Activated CD8-positive, alpha-beta memory T cell treated with anti-CD3 and anti-CD28 coated beads for 36 hours (primary cell): Measurements from ENCODE around the gene CFHR2. TPM values are rescaled to one million over a fixed set of nuclear protein-coding genes. Genes with fewer than 3 reads are reported as not detected.
"Not testable (repeated sequence)": the region's sequence is repeated elsewhere in the genome, so short reads cannot be mapped to it uniquely, and the experiment has no call there.

Source experiments
- CTCF ChIA-PET: fragments of 350-600 bp; sonication (Branson Sonifier 250); formaldehyde crosslinking; loops from one replicate; lab custom pipeline; 2021; ENCODE audit warnings: antibody characterized with exemption; lab: Charles Lee
- POLR2A ChIA-PET: fragments of 350-600 bp; sonication (Branson Sonifier 250); formaldehyde crosslinking; loops from one replicate; lab custom pipeline; 2021; ENCODE audit warnings: antibody characterized with exemption; lab: Charles Lee
- total RNA-seq, 2 experiments: library from RNA; stranded (reverse); gene quantifications; one replicate each; pipeline ENCODE4 v1.2.3, GENCODE V29; 2021

Gene CFHR2
- total RNA-seq: not detected

- POLR2A ChIA-PET, CTCF ChIA-PET: not testable (repeated sequence)
Measured at GRCh38 chr1:196943568-196943967, at the start of gene CFHR2. Gene CFHR2 (plus strand): TSS chr1:196943738. CDS start chr1:196943881, 143 bp downstream.

GRCh38 chr1:196896355-196896754, 47.2 kb upstream of the CFHR2 start:
- CTCF ChIA-PET: no interaction called here

DNA sequence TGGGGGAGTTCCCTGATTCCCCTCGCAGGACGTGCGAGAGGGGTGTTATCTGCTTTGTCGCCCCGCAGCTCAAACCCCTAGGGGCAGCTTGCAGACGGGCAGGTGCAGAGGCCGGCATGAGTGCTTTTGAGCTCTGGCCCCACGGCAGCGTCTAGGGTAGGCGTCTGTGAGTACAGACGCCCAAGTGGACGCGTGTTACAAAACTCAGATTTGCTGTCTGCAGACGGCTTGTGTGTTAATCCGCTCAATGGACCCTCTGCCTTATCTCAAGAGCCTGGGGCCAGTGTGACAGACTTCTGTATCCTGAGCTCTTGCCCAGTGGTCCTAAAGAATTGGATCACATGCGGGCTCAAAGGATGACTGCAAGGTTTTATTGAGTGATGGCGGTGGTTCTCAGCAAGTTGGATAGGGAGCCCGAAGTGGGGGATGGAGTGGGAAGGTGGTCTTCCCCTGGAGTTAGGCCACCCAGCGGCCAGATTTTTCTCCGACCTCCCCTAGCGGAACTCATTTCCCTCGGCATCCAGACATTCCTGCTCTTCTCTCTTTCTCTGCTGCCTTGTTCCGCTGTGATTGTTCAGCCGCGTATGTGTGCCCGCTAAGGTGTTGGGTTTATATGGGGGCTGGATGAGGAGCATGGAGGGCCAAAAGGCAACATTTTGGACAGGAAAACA, 46.2 kb upstream of the CFHR2 start:
- ChIA-PET POLR2A (no interaction called here), CTCF (no interaction called here)

More at GRCh38 chr1:196896355-196896754, 47.2 kb upstream of the CFHR2 start:
- POLR2A ChIA-PET: no interaction called here

DNA sequence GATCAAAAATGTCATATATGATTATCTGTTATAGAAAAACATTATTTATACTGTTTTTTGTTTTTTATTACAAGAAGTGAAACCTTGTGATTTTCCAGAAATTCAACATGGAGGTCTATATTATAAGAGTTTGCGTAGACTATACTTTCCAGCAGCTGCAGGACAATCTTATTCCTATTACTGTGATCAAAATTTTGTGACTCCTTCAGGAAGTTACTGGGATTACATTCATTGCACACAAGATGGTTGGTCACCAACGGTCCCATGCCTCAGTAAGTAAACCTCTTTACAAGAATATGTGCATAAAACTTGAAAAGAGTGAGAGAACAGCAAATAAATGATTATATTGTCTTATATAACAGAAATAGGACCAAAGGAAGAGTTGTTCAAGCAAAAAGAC, 41.2 kb upstream of the CFHR2 start:
- ChIA-PET POLR2A (no interaction called here), CTCF (no interaction called here)

- ChIA-PET POLR2A (no interaction called here), CTCF (no interaction called here)
Measured at GRCh38 chr1:196910215-196910614, 33.3 kb upstream of the CFHR2 start.

DNA sequence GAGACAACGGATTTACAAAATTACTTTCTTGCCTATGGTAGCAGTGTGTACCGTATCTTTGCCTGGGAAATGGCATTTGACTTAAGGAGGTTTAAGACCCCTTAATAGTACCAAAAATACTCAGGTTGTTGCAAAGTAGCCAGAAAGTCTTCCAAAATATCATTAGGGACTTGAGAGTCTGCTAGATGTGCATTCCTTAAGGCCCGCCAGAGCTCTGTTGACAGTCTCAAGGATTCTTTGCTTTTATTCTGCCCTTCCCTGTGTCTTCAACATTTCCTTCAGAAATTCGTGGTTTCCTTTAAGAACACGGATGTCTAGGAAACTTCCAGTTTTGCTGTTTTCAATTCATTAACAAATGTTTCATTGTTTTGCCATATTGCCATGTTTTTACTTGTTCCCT, 31.3 kb upstream of the CFHR2 start:
- CTCF ChIA-PET, POLR2A ChIA-PET: not testable (repeated sequence)

DNA sequence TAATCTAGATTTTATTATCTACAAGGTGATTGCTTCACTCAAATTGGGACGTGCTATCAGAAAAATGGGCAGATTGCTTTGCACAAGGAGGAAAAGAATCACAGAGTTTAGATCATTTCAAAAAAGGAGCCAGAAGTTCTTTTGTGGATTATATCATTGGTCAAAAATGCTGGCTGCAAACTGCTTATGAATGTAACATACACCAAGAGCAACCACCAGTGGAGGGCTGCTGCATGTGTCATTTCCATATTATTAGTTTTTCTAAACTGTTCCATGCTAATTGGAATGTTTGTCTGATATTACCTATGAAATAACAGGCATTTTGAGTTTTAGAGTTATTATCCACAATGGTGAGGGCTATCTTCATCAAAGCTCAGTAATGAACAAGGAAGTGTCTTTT, 16.7 kb upstream of the CFHR2 start:
- POLR2A ChIA-PET, CTCF ChIA-PET: not testable (repeated sequence)

DNA sequence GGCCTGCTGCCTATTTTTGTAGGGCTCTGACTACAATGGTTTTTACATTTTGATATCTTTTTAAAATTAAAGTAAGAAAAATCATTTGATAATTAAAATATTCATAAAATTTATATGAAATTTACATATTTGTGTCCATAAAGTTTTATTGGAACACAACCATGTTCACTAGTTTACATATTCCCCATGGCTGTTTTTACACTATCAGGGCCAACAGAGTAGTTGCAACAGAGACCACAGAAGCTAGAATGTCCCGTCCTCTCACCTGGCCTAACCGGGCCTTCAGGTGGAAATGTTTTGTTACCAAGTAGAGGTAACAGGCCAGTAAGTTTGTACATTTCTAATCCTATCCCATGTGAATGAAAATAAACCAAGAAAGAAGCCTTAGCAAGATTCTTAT, 10.7 kb upstream of the CFHR2 start:
- POLR2A ChIA-PET: not testable (repeated sequence)

GRCh38 chr1:196933531-196934189, 9.9 kb upstream of the CFHR2 start:
- ChIA-PET POLR2A (no interaction called here), CTCF (no interaction called here)

More for the DNA sequence above, 10.7 kb upstream of the CFHR2 start:
- CTCF ChIA-PET: not testable (repeated sequence)

DNA sequence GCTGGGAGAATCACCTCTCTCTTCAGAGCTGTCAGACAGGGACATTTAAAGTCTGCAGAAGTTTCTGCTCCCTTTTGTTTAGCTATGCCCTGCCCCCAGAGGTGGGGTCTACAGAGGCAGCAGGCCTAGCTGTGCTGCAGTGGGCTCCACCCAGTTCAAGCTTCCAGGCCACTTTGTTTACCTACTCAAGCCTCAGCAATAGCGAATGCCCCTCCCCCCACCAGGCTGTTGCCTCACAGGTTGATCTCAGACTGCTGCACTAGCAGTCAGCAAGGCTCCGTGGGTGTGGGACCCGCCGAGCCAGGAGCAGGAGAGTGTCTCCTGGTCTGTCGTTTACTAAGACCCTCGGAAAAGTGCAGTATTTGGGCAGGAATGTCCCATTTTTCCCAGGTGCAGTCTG, 2.1 kb upstream of the CFHR2 start:
- CTCF ChIA-PET, POLR2A ChIA-PET: not testable (repeated sequence)

- POLR2A ChIA-PET: no interaction called here
- CTCF ChIA-PET: no interaction called here
Measured at GRCh38 chr1:196951711-196952394, 8.3 kb downstream of the CFHR2 start.

DNA sequence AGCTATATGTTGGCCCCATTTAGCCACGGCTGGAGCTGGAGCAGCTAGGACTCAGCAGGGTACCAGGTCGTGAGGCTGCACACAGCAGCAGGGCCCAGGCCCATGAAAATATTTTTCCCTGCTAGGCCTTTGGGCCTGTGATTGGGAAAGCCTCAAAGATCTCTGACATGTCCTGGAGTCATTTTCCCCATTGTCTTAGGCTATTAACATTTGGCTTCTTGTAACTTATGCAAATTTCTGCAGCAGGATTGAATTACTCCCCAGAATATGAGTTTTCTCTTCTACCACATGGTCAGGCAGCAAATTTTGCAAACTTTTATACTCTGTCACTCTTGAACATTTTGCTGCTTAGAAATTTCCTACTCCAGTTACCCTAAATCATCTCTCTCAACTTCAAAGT, 11.2 kb downstream of the CFHR2 start:
- ChIA-PET POLR2A (no interaction called here), CTCF (no interaction called here)

- CTCF ChIA-PET: no interaction called here
- POLR2A ChIA-PET: no interaction called here
Measured at GRCh38 chr1:196955926-196956325, 12.4 kb downstream of the CFHR2 start.

GRCh38 chr1:196960854-196961253, 17.3 kb downstream of the CFHR2 start:
- POLR2A ChIA-PET: no interaction called here
- CTCF ChIA-PET: no interaction called here

DNA sequence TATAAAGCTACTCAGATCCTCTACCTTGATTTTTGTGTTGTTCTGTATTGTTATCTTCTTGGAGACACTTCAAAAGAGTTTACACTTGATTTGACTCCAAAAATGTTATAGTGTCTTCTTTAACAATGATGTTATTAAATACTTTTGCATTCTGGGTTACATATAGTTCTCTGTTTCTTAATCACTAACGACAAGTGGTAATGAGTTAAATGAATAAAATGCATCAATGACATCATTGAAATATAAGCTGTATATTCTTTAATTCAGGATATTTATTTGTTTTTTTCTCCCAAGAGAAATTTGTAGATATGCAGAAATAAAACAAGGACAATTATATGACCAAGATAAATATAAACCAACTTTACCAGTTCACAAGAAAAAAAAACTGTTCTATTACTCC, 26.6 kb downstream of the CFHR2 start:
- ChIA-PET POLR2A (no interaction called here), CTCF (no interaction called here)

- POLR2A ChIA-PET: no interaction called here
Measured at GRCh38 chr1:196976278-196976677, 32.7 kb downstream of the CFHR2 start.

DNA sequence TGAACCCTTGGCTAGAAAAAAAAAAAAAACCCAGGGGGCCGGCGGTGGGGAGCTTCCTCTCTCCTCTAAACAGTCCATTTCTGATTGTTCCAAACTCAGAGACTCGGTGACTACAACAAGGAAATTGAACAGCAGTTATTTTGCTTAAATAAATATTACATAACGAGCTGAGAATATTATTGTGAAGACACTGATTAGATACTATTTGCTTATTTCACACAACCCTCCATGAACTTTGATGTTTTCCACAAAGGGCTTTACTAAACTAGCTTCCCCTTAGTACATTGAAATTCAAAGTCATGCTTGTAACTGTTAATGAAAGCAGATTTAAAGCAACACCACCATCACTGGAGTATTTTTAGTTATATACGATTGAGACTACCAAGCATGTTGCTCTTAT, 33.7 kb downstream of the CFHR2 start, which contains the start of gene CFHR5:
CFHR5 (plus strand) TSS at position 279 of the 400 bp plus-strand sequence; CDS start at position 388, 109 bp downstream.
- CTCF ChIA-PET: no interaction called here
- POLR2A ChIA-PET: no interaction called here

More at GRCh38 chr1:196976278-196976677, 32.7 kb downstream of the CFHR2 start:
- CTCF ChIA-PET: no interaction called here

DNA sequence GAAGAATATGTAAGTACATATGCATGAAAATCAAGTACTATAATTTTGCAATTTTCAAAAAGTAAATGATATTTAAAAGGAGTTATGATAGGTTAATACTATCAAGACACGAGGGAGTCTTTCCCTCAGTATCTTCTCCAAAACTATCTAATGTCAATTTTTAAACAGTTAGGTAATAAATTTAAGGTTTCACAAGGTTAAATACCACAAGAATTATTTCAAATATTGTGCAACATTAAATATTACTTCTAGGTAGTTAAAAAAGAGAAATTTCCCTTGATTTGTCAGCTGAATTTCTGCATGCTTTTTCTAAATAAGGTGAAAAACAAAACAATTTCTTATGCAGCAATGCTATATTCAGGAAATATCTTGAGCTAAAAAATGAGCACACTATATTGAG, 37.3 kb downstream of the CFHR2 start:
- CTCF ChIA-PET: no interaction called here
- POLR2A ChIA-PET: no interaction called here

DNA sequence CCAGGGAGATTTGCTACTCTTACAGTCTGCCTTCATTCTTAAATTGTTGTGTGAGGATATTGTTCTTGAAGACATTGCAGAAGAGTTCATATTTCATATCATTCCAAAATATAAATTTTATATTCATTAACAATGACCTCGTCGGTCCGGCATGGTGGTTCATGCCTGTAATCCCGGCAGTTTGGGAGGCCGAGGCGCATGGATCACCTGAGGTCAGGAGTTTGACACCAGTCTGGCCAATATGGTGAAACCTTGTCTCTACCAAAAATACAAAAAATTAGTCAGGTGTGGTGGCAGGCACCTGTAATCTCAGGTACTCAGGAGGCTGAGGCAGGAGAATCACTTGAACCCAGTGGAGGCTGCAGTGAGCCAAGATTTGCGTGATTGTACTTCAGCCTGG, 38.7 kb downstream of the CFHR2 start:
- CTCF ChIA-PET, POLR2A ChIA-PET: not testable (repeated sequence)

GRCh38 chr1:196991919-196992651, 48.5 kb downstream of the CFHR2 start:
- CTCF ChIA-PET, POLR2A ChIA-PET: not testable (repeated sequence)
